HG03097 (cell line): Measurements from ENCODE around the gene TBC1D22A.

Experiments
- ATAC-seq: cut with Tn5 transposase; IDR thresholded peaks from one replicate; pipeline ENCODE4 v1.9.1; 2021; ENCODE audit not compliant: unreplicated experiment, low FRiP score

Gene TBC1D22A

GRCh38 chr22:47198801-47199251 is 436.4 kb downstream of the TBC1D22A start:
- ATAC-seq = no peak

GRCh38 chr22:47199261-47199978 is 437.0 kb downstream of the TBC1D22A start:
- ATAC-seq = no peak

GRCh38 chr22:47199979-47200272 is 437.5 kb downstream of the TBC1D22A start:
- ATAC-seq = no peak

GRCh38 chr22:47200273-47201051 is 438.0 kb downstream of the TBC1D22A start:
- ATAC-seq = no peak

GRCh38 chr22:47201186-47201995 is 438.9 kb downstream of the TBC1D22A start:
- no peak for ATAC-seq

GRCh38 chr22:47201996-47202818 is 439.8 kb downstream of the TBC1D22A start:
- ATAC-seq = no peak

GRCh38 chr22:47202819-47203553 is 440.5 kb downstream of the TBC1D22A start:
- no peak for ATAC-seq

- no peak for ATAC-seq
Observed at GRCh38 chr22:47203554-47203991, 441.1 kb downstream of the TBC1D22A start.

- no peak for ATAC-seq
Observed at GRCh38 chr22:47204002-47204979, 441.8 kb downstream of the TBC1D22A start.

GRCh38 chr22:47205081-47205491 is 442.6 kb downstream of the TBC1D22A start:
- no peak for ATAC-seq

GRCh38 chr22:47205554-47205953 is 443.1 kb downstream of the TBC1D22A start:
- ATAC-seq = no peak

- no peak for ATAC-seq
Observed at GRCh38 chr22:47206164-47206563, 443.7 kb downstream of the TBC1D22A start.

- no peak for ATAC-seq
Observed at GRCh38 chr22:47206666-47207218, 444.3 kb downstream of the TBC1D22A start.

- ATAC-seq = no peak
Observed at GRCh38 chr22:47207387-47207786, 444.9 kb downstream of the TBC1D22A start.

- ATAC-seq = no peak
Observed at GRCh38 chr22:47207846-47208554, 445.6 kb downstream of the TBC1D22A start.

GRCh38 chr22:47208630-47209029 is 446.2 kb downstream of the TBC1D22A start:
- no peak for ATAC-seq

GRCh38 chr22:47209040-47209514 is 446.6 kb downstream of the TBC1D22A start:
- ATAC-seq = no peak
